Muscle layer of duodenum (tissue), 2 donors: ENCODE results near the gene CARS1.

Experiments
- H3K27ac ChIP-seq: one replicate; pipeline ENCODE4 v1.7.0; 2013; ENCODE audit warnings: mild to moderate bottlenecking, low read length
- H3K27me3 ChIP-seq: one replicate; pipeline ENCODE4 v1.7.0; 2013; ENCODE audit warnings: low read depth, mild to moderate bottlenecking, control low read depth, low read length
- H3K36me3 ChIP-seq, 2 donors: one replicate each; pipeline ENCODE4 v1.7.0; 2013; ENCODE audit warnings: low read length in 2 of 2, control low read depth in 1 of 2, mild to moderate bottlenecking in 1 of 2; ENCODE audit not compliant: insufficient read depth in 2 of 2, control insufficient read depth in 1 of 2
- H3K4me1 ChIP-seq, 2 donors: one replicate each; pipeline ENCODE4 v1.7.0; 2013; ENCODE audit warnings: low read length in 2 of 2, mild to moderate bottlenecking in 2 of 2, control low read depth in 1 of 2, moderate library complexity in 1 of 2; ENCODE audit not compliant: insufficient read depth in 2 of 2, control insufficient read depth in 1 of 2
- H3K4me3 ChIP-seq, 2 donors: one replicate each; pipeline ENCODE4 v1.7.0; 2013; ENCODE audit warnings: low read length in 2 of 2, low read depth in 1 of 2, mild to moderate bottlenecking in 1 of 2
- H3K9me3 ChIP-seq, 2 donors: one replicate each; pipeline ENCODE4 v1.7.0; 2013; ENCODE audit warnings: low read length in 2 of 2, control low read depth in 1 of 2, mild to moderate bottlenecking in 1 of 2; ENCODE audit not compliant: control insufficient read depth in 1 of 2
- donor health status: healthy.

CARS1 gene

GRCh38 chr11:3057069-3057963 is at the start of gene CARS1:
TSS of gene CARS1 (minus strand) at chr11:3057423. CDS start at chr11:3057367, 56 bp downstream.
- Histone ChIP-seq H3K4me3 (peak within 1 kb of the TSS; percentile 72 to 77), H3K27ac (peak within 1 kb of the TSS; percentile 67), H3K9me3 (no peaks in the 10 kb centered on the region), H3K27me3 (no peaks in the 10 kb centered on the region), H3K4me1 (peaks cover 11 to 25% of the 10 kb centered on the region in 2 donors), H3K36me3 (peaks cover 4 to 9% of the 10 kb centered on the region in 2 donors)

- H3K36me3 ChIP-seq = peaks cover 7 to 46% of the 10 kb centered on the region in 2 donors
- H3K27ac ChIP-seq = no peak overlapping the region
- no peaks in the 10 kb centered on the region for H3K9me3 ChIP-seq
- H3K27me3 ChIP-seq = no peaks in the 10 kb centered on the region
- no peak overlapping the region for H3K4me3 ChIP-seq
- no peaks in the 10 kb centered on the region for H3K4me1 ChIP-seq
Measured at GRCh38 chr11:3105791-3106735, 48.8 kb upstream of the CARS1 start.

GRCh38 chr11:3104961-3105790 is 48.0 kb upstream of the CARS1 start:
- Histone ChIP-seq H3K36me3 (peaks cover 7 to 51% of the 10 kb centered on the region in 2 donors), H3K27me3 (no peaks in the 10 kb centered on the region), H3K27ac (no peak overlapping the region), H3K4me1 (no peaks in the 10 kb centered on the region), H3K4me3 (no peak overlapping the region), H3K9me3 (no peaks in the 10 kb centered on the region)

DNA sequence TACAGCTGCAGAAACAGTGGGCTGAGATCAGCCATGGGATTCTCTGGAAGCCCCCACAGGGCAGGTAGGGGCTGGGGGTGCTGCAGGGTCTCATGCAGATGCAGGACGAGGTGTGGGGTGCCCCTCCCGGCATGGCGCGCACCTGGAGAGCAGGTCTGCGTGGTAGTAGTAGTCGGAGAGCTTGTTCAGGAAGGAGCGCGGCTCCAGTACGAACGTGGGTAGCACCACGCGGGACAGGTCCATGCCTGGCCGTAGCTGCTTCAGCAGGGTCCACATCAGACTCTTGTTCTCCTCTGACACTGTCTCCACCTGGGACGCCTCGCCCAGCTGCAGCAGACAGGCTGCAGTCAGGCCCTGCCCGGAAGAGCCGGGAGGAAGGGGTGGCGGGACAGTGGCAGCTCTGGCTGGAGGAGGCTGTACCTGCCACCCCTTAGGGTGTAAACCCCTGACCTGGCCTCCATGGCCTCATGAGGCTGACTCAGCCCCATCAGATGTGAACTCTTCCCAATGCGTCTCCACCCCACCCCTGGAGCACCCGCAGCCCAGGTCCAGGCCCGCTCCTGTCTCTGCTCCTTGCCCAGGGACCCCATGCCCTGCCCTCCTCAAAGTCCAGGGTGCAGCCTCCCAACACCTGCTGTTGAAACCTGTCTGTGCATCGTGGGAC is 47.0 kb upstream of the CARS1 start:
- H3K4me1 ChIP-seq = no peaks in the 10 kb centered on the region
- no peak overlapping the region for H3K4me3 ChIP-seq
- H3K27me3 ChIP-seq = no peaks in the 10 kb centered on the region
- H3K27ac ChIP-seq = no peak overlapping the region
- H3K9me3 ChIP-seq = no peaks in the 10 kb centered on the region
- H3K36me3 ChIP-seq = peaks cover 13 to 60% of the 10 kb centered on the region in 2 donors

DNA sequence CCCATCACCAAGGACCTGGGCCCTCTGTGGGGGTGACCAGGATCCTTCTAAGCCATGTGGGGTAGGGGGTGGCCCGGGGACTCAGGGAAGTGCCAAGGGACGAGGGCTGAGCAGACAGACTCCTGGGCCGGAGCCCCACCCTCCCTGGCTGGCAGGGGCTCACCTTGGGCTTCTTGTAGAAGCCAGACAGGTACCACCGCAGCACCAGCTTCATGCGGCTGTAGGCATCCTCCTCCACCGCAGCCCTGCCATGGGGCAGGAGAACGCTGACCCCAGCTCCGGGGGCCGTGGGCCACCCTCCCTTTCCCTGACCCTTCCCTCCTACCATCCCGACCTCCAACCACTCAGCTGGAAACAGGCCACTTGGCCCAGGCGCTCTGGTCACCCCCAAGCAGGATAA is 45.9 kb upstream of the CARS1 start:
- no peak overlapping the region for H3K4me3 ChIP-seq
- no peaks in the 10 kb centered on the region for H3K4me1 ChIP-seq
- H3K9me3 ChIP-seq = no peaks in the 10 kb centered on the region
- peaks cover 19 to 67% of the 10 kb centered on the region in 2 donors for H3K36me3 ChIP-seq
- H3K27ac ChIP-seq = no peak overlapping the region
- no peaks in the 10 kb centered on the region for H3K27me3 ChIP-seq

GRCh38 chr11:3102641-3102921 is 45.4 kb upstream of the CARS1 start:
- no peaks in the 10 kb centered on the region for H3K9me3 ChIP-seq
- no peak overlapping the region for H3K27ac ChIP-seq
- H3K4me1 ChIP-seq = no peaks in the 10 kb centered on the region
- peaks cover 19 to 65% of the 10 kb centered on the region in 2 donors for H3K36me3 ChIP-seq
- no peaks in the 10 kb centered on the region for H3K27me3 ChIP-seq
- no peak overlapping the region for H3K4me3 ChIP-seq

- Histone ChIP-seq H3K36me3 (peaks cover 15 to 65% of the 10 kb centered on the region in 2 donors), H3K27ac (no peak overlapping the region), H3K27me3 (no peaks in the 10 kb centered on the region), H3K4me3 (no peak overlapping the region), H3K9me3 (no peaks in the 10 kb centered on the region), H3K4me1 (no peaks in the 10 kb centered on the region)
Measured at GRCh38 chr11:3101921-3102640, 44.9 kb upstream of the CARS1 start.

DNA sequence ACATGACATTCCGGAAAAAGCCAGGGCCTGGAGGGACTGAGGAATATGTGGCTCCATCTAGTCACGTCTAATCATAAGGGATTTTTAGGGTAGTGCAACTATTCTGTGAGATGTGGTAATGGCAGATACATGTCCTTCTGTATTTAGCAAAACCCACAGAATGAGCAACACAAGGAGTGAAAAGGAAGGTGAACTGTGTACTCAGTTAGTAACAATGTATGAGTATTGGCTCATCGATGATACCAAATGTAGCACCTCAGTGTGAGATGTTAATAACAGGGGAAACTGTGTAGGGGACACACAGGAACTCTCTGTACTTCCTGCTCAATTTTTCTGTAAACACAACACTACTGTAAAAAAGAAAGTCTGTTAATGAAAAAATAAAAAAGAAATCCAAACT is 42.0 kb upstream of the CARS1 start:
- no peaks in the 10 kb centered on the region for H3K4me1 ChIP-seq
- no peaks in the 10 kb centered on the region for H3K9me3 ChIP-seq
- peaks cover 21 to 53% of the 10 kb centered on the region in 2 donors for H3K36me3 ChIP-seq
- no peak overlapping the region for H3K4me3 ChIP-seq
- H3K27me3 ChIP-seq = no peaks in the 10 kb centered on the region
- no peak overlapping the region for H3K27ac ChIP-seq

- no peaks in the 10 kb centered on the region for H3K27me3 ChIP-seq
- H3K9me3 ChIP-seq = no peaks in the 10 kb centered on the region
- H3K4me3 ChIP-seq = no peak overlapping the region
- H3K27ac ChIP-seq = no peak overlapping the region
- H3K4me1 ChIP-seq = peaks cover 0 to under 1% of the 10 kb centered on the region in 2 donors
- H3K36me3 ChIP-seq = peaks cover 17 to 53% of the 10 kb centered on the region in 2 donors
Measured at GRCh38 chr11:3096909-3097530, 39.8 kb upstream of the CARS1 start.
